Left renal cortex interstitium (tissue), 4 donors: ENCODE measurements around the gene KANSL3. TPM values are rescaled to one million over a fixed set of nuclear protein-coding genes. Genes with fewer than 3 reads are reported as not detected.
"Not testable (repeated sequence)": the region's sequence is repeated elsewhere in the genome, so short reads cannot be mapped to it uniquely, and the experiment has no call there.

ENCODE experiments used
- DNase-seq, 4 donors: peaks; one replicate each; pipeline ENCODE4 v3.0.0-alpha.2; 2013; ENCODE audit warnings: low read depth in 4 of 4, low spot score in 2 of 4, missing footprints in 1 of 4
- polyA plus RNA-seq, 4 donors: library from polyadenylated mRNA; unstranded; fragments of 120-200 nt; gene quantifications; one replicate each; pipeline ENCODE4 v1.2.1, GENCODE V29; 2013; ENCODE audit not compliant: insufficient read length in 4 of 4

Gene KANSL3
- polyA plus RNA-seq, 4 donors: 48.1 to 63.8 (median 55.9) TPM

- DNase-seq: no peak
Measured at GRCh38 chr2:96564563-96564962, 73.5 kb downstream of the KANSL3 start.

- DNase-seq: no peak
Measured at GRCh38 chr2:96564026-96564425, 74.1 kb downstream of the KANSL3 start.

GRCh38 chr2:96558485-96558884 lies 79.6 kb downstream of the KANSL3 start:
- DNase-seq: no peak

- no peak for DNase-seq
Measured at GRCh38 chr2:96558061-96558460, 80.1 kb downstream of the KANSL3 start.

- not testable (repeated sequence) for DNase-seq
Measured at GRCh38 chr2:96557421-96557820, 80.7 kb downstream of the KANSL3 start.

- no peak for DNase-seq
Measured at GRCh38 chr2:96556441-96557330, 81.4 kb downstream of the KANSL3 start.

GRCh38 chr2:96555146-96555610 lies 82.9 kb downstream of the KANSL3 start:
- no peak for DNase-seq

GRCh38 chr2:96554293-96555145 lies 83.6 kb downstream of the KANSL3 start:
- DNase-seq: no peak

- not testable (repeated sequence) for DNase-seq
Measured at GRCh38 chr2:96553957-96554292, 84.2 kb downstream of the KANSL3 start.

GRCh38 chr2:96553176-96553956 lies 84.7 kb downstream of the KANSL3 start:
- DNase-seq: no peak

- DNase-seq: no peak
Measured at GRCh38 chr2:96552315-96553175, 85.6 kb downstream of the KANSL3 start.

- no peak for DNase-seq
Measured at GRCh38 chr2:96551605-96552314, 86.4 kb downstream of the KANSL3 start.

GRCh38 chr2:96550787-96551604 lies 87.1 kb downstream of the KANSL3 start:
- no peak for DNase-seq

GRCh38 chr2:96549967-96550786 lies 87.9 kb downstream of the KANSL3 start:
- no peak for DNase-seq

- no peak for DNase-seq
Measured at GRCh38 chr2:96549466-96549785, 88.7 kb downstream of the KANSL3 start.

GRCh38 chr2:96548558-96549465 lies 89.3 kb downstream of the KANSL3 start:
- no peak for DNase-seq
